ENCODE data around the gene VSIG10L2. TPM values are rescaled to one million over a fixed set of nuclear protein-coding genes. Genes with fewer than 3 reads are reported as not detected.

The VSIG10L2 gene
- total RNA-seq, 3 donors from 2014 or later, result not detected

GRCh38 chr11:125957618-125958332 is 11.9 kb downstream of the VSIG10L2 start:
- no peaks in the 10 kb centered on the region for H3K36me3 Mint-ChIP-seq (ENCODE audit: insufficient read depth)

GRCh38 chr11:125958872-125959400 is 13.1 kb downstream of the VSIG10L2 start:
- Mint-ChIP-seq H3K4me1 (ENCODE audit: low read depth) (peaks cover 4% of the 10 kb centered on the region), H3K27me3 (ENCODE audit: low read depth) (no peaks in the 10 kb centered on the region), H3K9me3 (peaks cover 13% of the 10 kb centered on the region), H3K36me3 (ENCODE audit: insufficient read depth) (peaks cover 3% of the 10 kb centered on the region), H3K4me3 (no peak overlapping the region)
- ATAC-seq (no peak), DNase-seq (no peak)

More at GRCh38 chr11:125957618-125958332, 11.9 kb downstream of the VSIG10L2 start:
- Mint-ChIP-seq H3K4me1 (ENCODE audit: low read depth) (peaks cover 4% of the 10 kb centered on the region), H3K4me3 (no peak overlapping the region), H3K27me3 (ENCODE audit: low read depth) (no peaks in the 10 kb centered on the region), H3K9me3 (peaks cover 8% of the 10 kb centered on the region)
- ATAC-seq (no peak), DNase-seq (no peak)

- Mint-ChIP-seq H3K27me3 (ENCODE audit: low read depth) (no peaks in the 10 kb centered on the region), H3K4me1 (ENCODE audit: low read depth) (peaks cover 4% of the 10 kb centered on the region), H3K4me3 (no peak overlapping the region), H3K36me3 (ENCODE audit: insufficient read depth) (peaks cover 3% of the 10 kb centered on the region), H3K9me3 (peaks cover 13% of the 10 kb centered on the region)
- no peak for DNase-seq
- ATAC-seq, result no peak
These were observed 13.7 kb downstream of the VSIG10L2 start for GRCh38 chr11:125959511-125959910.

- H3K36me3 Mint-ChIP-seq (ENCODE audit: insufficient read depth), result peaks cover 3% of the 10 kb centered on the region
- peaks cover 13% of the 10 kb centered on the region for H3K9me3 Mint-ChIP-seq
- no peaks in the 10 kb centered on the region for H3K27me3 Mint-ChIP-seq (ENCODE audit: low read depth)
- ATAC-seq (no peak), DNase-seq (no peak)
- no peak overlapping the region for H3K4me3 Mint-ChIP-seq
- peaks cover 4% of the 10 kb centered on the region for H3K4me1 Mint-ChIP-seq (ENCODE audit: low read depth)
These were observed 14.1 kb downstream of the VSIG10L2 start for GRCh38 chr11:125959931-125960330.

GRCh38 chr11:125960771-125961170 is 14.9 kb downstream of the VSIG10L2 start:
- DNase-seq (no peak), ATAC-seq (no peak)
- Mint-ChIP-seq H3K4me3 (no peak overlapping the region), H3K4me1 (ENCODE audit: low read depth) (peaks cover 4% of the 10 kb centered on the region), H3K36me3 (ENCODE audit: insufficient read depth) (peaks cover 3% of the 10 kb centered on the region), H3K27me3 (ENCODE audit: low read depth) (no peaks in the 10 kb centered on the region), H3K9me3 (peaks cover 13% of the 10 kb centered on the region)

GRCh38 chr11:125967515-125967914 is 21.7 kb downstream of the VSIG10L2 start:
- Mint-ChIP-seq H3K27me3 (ENCODE audit: low read depth) (no peaks in the 10 kb centered on the region), H3K4me3 (no peak overlapping the region), H3K9me3 (peaks cover 7% of the 10 kb centered on the region), H3K4me1 (ENCODE audit: low read depth) (no peaks in the 10 kb centered on the region), H3K36me3 (ENCODE audit: insufficient read depth) (peaks cover 3% of the 10 kb centered on the region)
- ATAC-seq (no peak), DNase-seq (no peak)

GRCh38 chr11:125968354-125968753 is 22.5 kb downstream of the VSIG10L2 start:
- Mint-ChIP-seq H3K36me3 (ENCODE audit: insufficient read depth) (peaks cover under 1% of the 10 kb centered on the region), H3K27me3 (ENCODE audit: low read depth) (no peaks in the 10 kb centered on the region), H3K4me1 (ENCODE audit: low read depth) (no peaks in the 10 kb centered on the region), H3K9me3 (no peaks in the 10 kb centered on the region), H3K4me3 (no peak overlapping the region)
- ATAC-seq (no peak), DNase-seq (no peak)

GRCh38 chr11:125971618-125972017 is 25.8 kb downstream of the VSIG10L2 start:
- H3K4me1 Mint-ChIP-seq (ENCODE audit: low read depth), result no peaks in the 10 kb centered on the region
- ATAC-seq (no peak), DNase-seq (no peak)
- H3K4me3 Mint-ChIP-seq, result no peak overlapping the region
- H3K36me3 Mint-ChIP-seq (ENCODE audit: insufficient read depth), result no peaks in the 10 kb centered on the region
- no peaks in the 10 kb centered on the region for H3K9me3 Mint-ChIP-seq
- H3K27me3 Mint-ChIP-seq (ENCODE audit: low read depth), result no peaks in the 10 kb centered on the region

GRCh38 chr11:125974284-125974683 is 28.4 kb downstream of the VSIG10L2 start:
- H3K9me3 Mint-ChIP-seq, result no peaks in the 10 kb centered on the region
- no peaks in the 10 kb centered on the region for H3K27me3 Mint-ChIP-seq (ENCODE audit: low read depth)
- no peaks in the 10 kb centered on the region for H3K4me1 Mint-ChIP-seq (ENCODE audit: low read depth)
- H3K4me3 Mint-ChIP-seq, result no peak overlapping the region
- H3K36me3 Mint-ChIP-seq (ENCODE audit: insufficient read depth), result no peaks in the 10 kb centered on the region
- DNase-seq (no peak), ATAC-seq (no peak)

GRCh38 chr11:125975634-125976033 is 29.8 kb downstream of the VSIG10L2 start:
- Mint-ChIP-seq H3K9me3 (no peaks in the 10 kb centered on the region), H3K4me3 (no peak overlapping the region), H3K4me1 (ENCODE audit: low read depth) (no peaks in the 10 kb centered on the region), H3K27me3 (ENCODE audit: low read depth) (no peaks in the 10 kb centered on the region), H3K36me3 (ENCODE audit: insufficient read depth) (no peaks in the 10 kb centered on the region)
- no peak for ATAC-seq
- no peak for DNase-seq

GRCh38 chr11:125976156-125976555 is 30.3 kb downstream of the VSIG10L2 start:
- Mint-ChIP-seq H3K4me3 (no peak overlapping the region), H3K27me3 (ENCODE audit: low read depth) (no peaks in the 10 kb centered on the region), H3K9me3 (no peaks in the 10 kb centered on the region), H3K4me1 (ENCODE audit: low read depth) (no peaks in the 10 kb centered on the region), H3K36me3 (ENCODE audit: insufficient read depth) (no peaks in the 10 kb centered on the region)
- no peak for ATAC-seq
- no peak for DNase-seq

GRCh38 chr11:125977333-125977732 is 31.5 kb downstream of the VSIG10L2 start:
- ATAC-seq (no peak), DNase-seq (no peak)
- no peaks in the 10 kb centered on the region for H3K9me3 Mint-ChIP-seq
- no peaks in the 10 kb centered on the region for H3K4me1 Mint-ChIP-seq (ENCODE audit: low read depth)
- no peaks in the 10 kb centered on the region for H3K36me3 Mint-ChIP-seq (ENCODE audit: insufficient read depth)
- no peaks in the 10 kb centered on the region for H3K27me3 Mint-ChIP-seq (ENCODE audit: low read depth)
- H3K4me3 Mint-ChIP-seq, result no peak overlapping the region

- ATAC-seq (no peak), DNase-seq (no peak)
- Mint-ChIP-seq H3K4me3 (no peak overlapping the region), H3K9me3 (no peaks in the 10 kb centered on the region), H3K4me1 (ENCODE audit: low read depth) (no peaks in the 10 kb centered on the region), H3K36me3 (ENCODE audit: insufficient read depth) (no peaks in the 10 kb centered on the region), H3K27me3 (ENCODE audit: low read depth) (no peaks in the 10 kb centered on the region)
These were observed 32.4 kb downstream of the VSIG10L2 start for GRCh38 chr11:125978181-125978716.

- ATAC-seq (no peak), DNase-seq (no peak)
- Mint-ChIP-seq H3K9me3 (no peaks in the 10 kb centered on the region), H3K36me3 (ENCODE audit: insufficient read depth) (peaks cover 4% of the 10 kb centered on the region), H3K4me1 (ENCODE audit: low read depth) (no peaks in the 10 kb centered on the region), H3K27me3 (ENCODE audit: low read depth) (no peaks in the 10 kb centered on the region), H3K4me3 (no peak overlapping the region)
These were observed 33.0 kb downstream of the VSIG10L2 start for GRCh38 chr11:125978778-125979407.

- H3K4me1 Mint-ChIP-seq (ENCODE audit: low read depth), result no peaks in the 10 kb centered on the region
- ATAC-seq, result no peak
- H3K36me3 Mint-ChIP-seq (ENCODE audit: insufficient read depth), result peaks cover 4% of the 10 kb centered on the region
- H3K27me3 Mint-ChIP-seq (ENCODE audit: low read depth), result no peaks in the 10 kb centered on the region
- H3K4me3 Mint-ChIP-seq, result no peak overlapping the region
- H3K9me3 Mint-ChIP-seq, result no peaks in the 10 kb centered on the region
- no peak for DNase-seq
These were observed 33.7 kb downstream of the VSIG10L2 start for GRCh38 chr11:125979511-125979910.
